Measurements from ENCODE around the gene TBC1D9.

GRCh38 chr4:140689623-140690022 lies 66.6 kb downstream of the TBC1D9 start:
- TF ChIP-seq, protein P1, sequence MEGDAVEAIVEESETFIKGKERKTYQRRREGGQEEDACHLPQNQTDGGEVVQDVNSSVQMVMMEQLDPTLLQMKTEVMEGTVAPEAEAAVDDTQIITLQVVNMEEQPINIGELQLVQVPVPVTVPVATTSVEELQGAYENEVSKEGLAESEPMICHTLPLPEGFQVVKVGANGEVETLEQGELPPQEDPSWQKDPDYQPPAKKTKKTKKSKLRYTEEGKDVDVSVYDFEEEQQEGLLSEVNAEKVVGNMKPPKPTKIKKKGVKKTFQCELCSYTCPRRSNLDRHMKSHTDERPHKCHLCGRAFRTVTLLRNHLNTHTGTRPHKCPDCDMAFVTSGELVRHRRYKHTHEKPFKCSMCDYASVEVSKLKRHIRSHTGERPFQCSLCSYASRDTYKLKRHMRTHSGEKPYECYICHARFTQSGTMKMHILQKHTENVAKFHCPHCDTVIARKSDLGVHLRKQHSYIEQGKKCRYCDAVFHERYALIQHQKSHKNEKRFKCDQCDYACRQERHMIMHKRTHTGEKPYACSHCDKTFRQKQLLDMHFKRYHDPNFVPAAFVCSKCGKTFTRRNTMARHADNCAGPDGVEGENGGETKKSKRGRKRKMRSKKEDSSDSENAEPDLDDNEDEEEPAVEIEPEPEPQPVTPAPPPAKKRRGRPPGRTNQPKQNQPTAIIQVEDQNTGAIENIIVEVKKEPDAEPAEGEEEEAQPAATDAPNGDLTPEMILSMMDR (IDR thresholded peaks at IDR 0.05) = no peak
- TF ChIP-seq POLR2AphosphoS5 (IDR thresholded peaks at IDR 0.05) (no peak), POLR2A (IDR thresholded peaks at IDR 0.05) (no peak)
